Colonic mucosa (tissue), 4 donors: ENCODE results near the gene CBX1. TPM values are rescaled to one million over a fixed set of nuclear protein-coding genes. Genes with fewer than 3 reads are reported as not detected.

Source experiments
- DNase-seq: peaks from one replicate; pipeline ENCODE4 v3.0.0-alpha.2; 2020
- H3K27ac ChIP-seq: fragments of 200-600 bp; one replicate; pipeline ENCODE4 v1.8.0; 2021
- H3K27me3 ChIP-seq: fragments of 200-600 bp; one replicate; pipeline ENCODE4 v1.8.0; 2021
- H3K36me3 ChIP-seq: fragments of 200-600 bp; one replicate; pipeline ENCODE4 v1.8.0; 2021
- H3K4me1 ChIP-seq: fragments of 200-600 bp; one replicate; pipeline ENCODE4 v1.8.0; 2021; ENCODE audit warnings: mild to moderate bottlenecking
- H3K4me3 ChIP-seq: fragments of 200-600 bp; one replicate; pipeline ENCODE4 v1.8.0; 2021
- H3K9ac ChIP-seq, 2 donors: one replicate each; pipeline ENCODE4 v1.7.0; 2013; ENCODE audit warnings: control low read depth in 2 of 2, low read depth in 2 of 2, low read length in 2 of 2
- H3K9me3 ChIP-seq: fragments of 200-600 bp; one replicate; pipeline ENCODE4 v1.8.0; 2021
- intact Hi-C: fragments of 100-400 bp; cut with DNase I; formaldehyde crosslinking; loops from one replicate; pipeline ENCODE4 v1.14.1; 2022
- total RNA-seq, 2 donors: library from RNA; stranded (reverse); fragmentation: NEBNext Ultra II Directional in 1 of 2; extraction: Animal tissue kit (Norgen Biotek cat#: 25700) in 1 of 2; gene quantifications; one replicate each; pipeline ENCODE4 v1.2.1, GENCODE V29; 2021
- TF ChIP-seq, protein P1 (sequence below): fragments of 200-600 bp; IDR thresholded peaks from one replicate; pipeline ENCODE4 v1.8.0; 2022; ENCODE audit warnings: antibody characterized with exemption, mild to moderate bottlenecking
- donor health status: healthy.
- donor health status: DM: no; HTN: no; CAD: no.
- donor health status: DM: no; HTN: no; CAD: no.

Gene CBX1
- total RNA-seq, 2 donors from 2014 or later: 32.3 to 53.0 TPM

GRCh38 chr17:48137656-48138055 lies 36.4 kb upstream of the CBX1 start:
- intact Hi-C loops: no loop called here
- no peak overlapping the region for H3K27ac ChIP-seq
- H3K4me1 ChIP-seq: no peaks in the 10 kb centered on the region
- H3K4me3 ChIP-seq: no peak overlapping the region
- TF ChIP-seq, protein P1, sequence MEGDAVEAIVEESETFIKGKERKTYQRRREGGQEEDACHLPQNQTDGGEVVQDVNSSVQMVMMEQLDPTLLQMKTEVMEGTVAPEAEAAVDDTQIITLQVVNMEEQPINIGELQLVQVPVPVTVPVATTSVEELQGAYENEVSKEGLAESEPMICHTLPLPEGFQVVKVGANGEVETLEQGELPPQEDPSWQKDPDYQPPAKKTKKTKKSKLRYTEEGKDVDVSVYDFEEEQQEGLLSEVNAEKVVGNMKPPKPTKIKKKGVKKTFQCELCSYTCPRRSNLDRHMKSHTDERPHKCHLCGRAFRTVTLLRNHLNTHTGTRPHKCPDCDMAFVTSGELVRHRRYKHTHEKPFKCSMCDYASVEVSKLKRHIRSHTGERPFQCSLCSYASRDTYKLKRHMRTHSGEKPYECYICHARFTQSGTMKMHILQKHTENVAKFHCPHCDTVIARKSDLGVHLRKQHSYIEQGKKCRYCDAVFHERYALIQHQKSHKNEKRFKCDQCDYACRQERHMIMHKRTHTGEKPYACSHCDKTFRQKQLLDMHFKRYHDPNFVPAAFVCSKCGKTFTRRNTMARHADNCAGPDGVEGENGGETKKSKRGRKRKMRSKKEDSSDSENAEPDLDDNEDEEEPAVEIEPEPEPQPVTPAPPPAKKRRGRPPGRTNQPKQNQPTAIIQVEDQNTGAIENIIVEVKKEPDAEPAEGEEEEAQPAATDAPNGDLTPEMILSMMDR: no peak
- no peaks in the 10 kb centered on the region for H3K36me3 ChIP-seq
- no peaks in the 10 kb centered on the region for H3K27me3 ChIP-seq
- no peak for DNase-seq
- no peak overlapping the region for H3K9ac ChIP-seq
- no peaks in the 10 kb centered on the region for H3K9me3 ChIP-seq

- Histone ChIP-seq H3K9ac (no peak overlapping the region), H3K4me3 (no peak overlapping the region), H3K4me1 (no peaks in the 10 kb centered on the region), H3K9me3 (no peaks in the 10 kb centered on the region), H3K27ac (no peak overlapping the region), H3K27me3 (no peaks in the 10 kb centered on the region), H3K36me3 (no peaks in the 10 kb centered on the region)
- DNase-seq: no peak
- intact Hi-C loops: loop anchor here (5.0 kb wide), 1 partner anchor 108 kb away; no protein-coding TSS in a partner anchor
- TF ChIP-seq, protein P1: no peak
These were observed 33.7 kb upstream of the CBX1 start for GRCh38 chr17:48134912-48135480.

DNA sequence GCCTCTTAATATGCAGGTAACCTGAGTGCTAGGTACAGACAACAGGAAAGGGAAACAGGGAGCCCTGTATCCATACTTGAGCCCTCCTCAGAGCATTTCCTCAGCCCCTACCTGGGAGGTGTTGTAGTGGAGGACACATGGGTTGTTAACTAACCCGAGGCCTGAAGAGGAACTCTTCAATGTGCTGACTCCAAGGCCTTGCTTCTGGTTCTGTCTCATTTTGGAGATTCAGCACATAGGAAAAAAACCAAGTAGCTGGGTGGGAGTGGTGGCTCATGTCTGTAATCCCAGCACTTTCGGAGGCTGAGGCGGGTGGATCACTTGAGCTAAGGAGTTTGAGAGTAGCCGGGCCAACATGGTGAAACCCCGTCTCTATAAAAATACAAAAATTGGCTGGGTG lies 31.1 kb upstream of the CBX1 start:
- TF ChIP-seq, protein P1: no peak
- no peaks in the 10 kb centered on the region for H3K4me1 ChIP-seq
- no peak overlapping the region for H3K27ac ChIP-seq
- intact Hi-C loops: loop anchor here (5.0 kb wide), 1 partner anchor 105 kb away; no protein-coding TSS in a partner anchor
- H3K27me3 ChIP-seq: no peaks in the 10 kb centered on the region
- H3K9me3 ChIP-seq: no peaks in the 10 kb centered on the region
- no peak overlapping the region for H3K4me3 ChIP-seq
- no peak for DNase-seq
- H3K36me3 ChIP-seq: no peaks in the 10 kb centered on the region
- H3K9ac ChIP-seq: no peak overlapping the region

GRCh38 chr17:48131216-48131824 lies 30.0 kb upstream of the CBX1 start:
- peak; percentile 77 for DNase-seq
- TF ChIP-seq, protein P1: peak; percentile 87
- no peaks in the 10 kb centered on the region for H3K4me1 ChIP-seq
- no peak overlapping the region for H3K4me3 ChIP-seq
- intact Hi-C loops: loop anchor here (2.0 to 5.0 kb wide), 2 partner anchors 51 to 104 kb away; no protein-coding TSS in a partner anchor
- H3K27ac ChIP-seq: no peak overlapping the region
- no peaks in the 10 kb centered on the region for H3K9me3 ChIP-seq
- no peaks in the 10 kb centered on the region for H3K27me3 ChIP-seq
- H3K36me3 ChIP-seq: no peaks in the 10 kb centered on the region
- no peak overlapping the region for H3K9ac ChIP-seq

- no peak for DNase-seq
- H3K27ac ChIP-seq: no peak overlapping the region
- TF ChIP-seq, protein P1: no peak
These were observed 28.7 kb upstream of the CBX1 start for GRCh38 chr17:48129981-48130380.

More at GRCh38 chr17:48129981-48130380, 28.7 kb upstream of the CBX1 start:
- no peaks in the 10 kb centered on the region for H3K27me3 ChIP-seq
- H3K4me1 ChIP-seq: no peaks in the 10 kb centered on the region
- H3K9me3 ChIP-seq: no peaks in the 10 kb centered on the region
- no peaks in the 10 kb centered on the region for H3K36me3 ChIP-seq
- no peak overlapping the region for H3K9ac ChIP-seq
- no peak overlapping the region for H3K4me3 ChIP-seq
- intact Hi-C loops: loop anchor here (2.0 to 5.0 kb wide), 2 partner anchors 49 to 103 kb away; no protein-coding TSS in a partner anchor
